Endothelial cell of umbilical vein (primary cell): ENCODE results near the gene LPP. TPM values are rescaled to one million over a fixed set of nuclear protein-coding genes. Genes with fewer than 3 reads are reported as not detected.

Source experiments
- BruUV-seq: library from RNA; stranded (reverse); fragments of 400-500 nt; replicated peaks from 2 replicates; lab custom pipeline; 2021; lab: Mats Ljungman, UMichigan
- CTCF ChIA-PET: fragments of 300-600, 350-600 bp; sonication (Branson Sonifier 250); formaldehyde crosslinking; loops from one replicate; lab custom pipeline; 2021; ENCODE audit warnings: antibody characterized with exemption, inconsistent platforms; lab: Charles Lee
- POLR2A ChIA-PET: fragments of 300-600, 350-600 bp; sonication (Branson Sonifier 250); formaldehyde crosslinking; loops from one replicate; lab custom pipeline; 2021; ENCODE audit warnings: antibody characterized with exemption, inconsistent platforms; lab: Charles Lee
- DNase-seq: peaks from one replicate; pipeline ENCODE4 v3.0.0-alpha.2; 2011; ENCODE audit warnings: low read depth, low spot score
- FAIRE-seq: peaks from 2 replicates; lab custom pipeline; 2011; peaks lifted over from hg19 to GRCh38; lab: Jason Lieb, UNC
- H2AFZ ChIP-seq: 2 replicates; pipeline ENCODE4 v1.6.0; 2012; ENCODE audit warnings: low read depth, low read length, control low read depth, inconsistent platforms
- H3K27ac ChIP-seq: 2 replicates; pipeline ENCODE4 v1.5.1; 2011; ENCODE audit warnings: low read depth, mild to moderate bottlenecking, control low read depth, low read length, moderate library complexity; ENCODE audit not compliant: insufficient read depth
- H3K27me3 ChIP-seq, 2 experiments: 2 replicates each; pipeline versions ENCODE4 v1.6.0 to v1.6.1; 2011; ENCODE audit warnings: low read length in 2 of 2, mixed read lengths in 1 of 2; ENCODE audit not compliant: control insufficient read depth in 2 of 2, insufficient read depth in 2 of 2
- H3K36me3 ChIP-seq, 2 experiments: 2 replicates in 1 of 2; 3 replicates in 1 of 2; pipeline ENCODE4 v1.5.1; 2011; ENCODE audit warnings: low read length in 2 of 2, mild to moderate bottlenecking in 1 of 2, moderate library complexity in 1 of 2; ENCODE audit not compliant: control insufficient read depth in 2 of 2, insufficient read depth in 2 of 2; ENCODE audit errors: extremely low read depth in 1 of 2
- H3K4me1 ChIP-seq: 3 replicates; pipeline ENCODE4 v1.5.1; 2011; ENCODE audit warnings: mild to moderate bottlenecking, low read length; ENCODE audit not compliant: control insufficient read depth, insufficient read depth; ENCODE audit errors: extremely low read depth
- H3K4me2 ChIP-seq: 2 replicates; pipeline ENCODE4 v1.6.1; 2011; ENCODE audit warnings: low read length, control low read depth, mixed read lengths; ENCODE audit not compliant: insufficient read depth
- H3K4me3 ChIP-seq, 3 experiments: fragments of 200-600 bp in 1 of 3; sonication (generic), shearing (Covaris generic) in 1 of 3; replicated peaks in 1 of 3; 2 replicates each; pipeline ENCODE4 v1.5.1; 2011 to 2016; ENCODE audit warnings: control low read depth in 3 of 3, low read length in 3 of 3, mild to moderate bottlenecking in 2 of 3, inconsistent platforms in 1 of 3, low read depth in 1 of 3, moderate library complexity in 1 of 3; ENCODE audit not compliant: insufficient read depth in 1 of 3
- H3K79me2 ChIP-seq: 2 replicates; pipeline ENCODE4 v1.6.0; 2012; ENCODE audit warnings: low read length, inconsistent platforms; ENCODE audit not compliant: control insufficient read depth, insufficient read depth
- H3K9ac ChIP-seq: replicated peaks from 2 replicates; pipeline ENCODE3; 2011; ENCODE audit warnings: low read length, control low read depth; ENCODE audit not compliant: insufficient read depth; ENCODE audit errors: extremely low read depth
- H3K9me1 ChIP-seq: replicated peaks from 3 replicates; pipeline ENCODE4 v1.6.0; 2011; ENCODE audit warnings: mild to moderate bottlenecking, low read length; ENCODE audit not compliant: control insufficient read depth, insufficient read depth; ENCODE audit errors: extremely low read depth
- H3K9me3 ChIP-seq: replicated peaks from 2 replicates; pipeline ENCODE4 v1.5.1; 2012; ENCODE audit warnings: low read length, inconsistent platforms; ENCODE audit not compliant: control insufficient read depth, insufficient read depth
- H4K20me1 ChIP-seq: replicated peaks from 2 replicates; pipeline ENCODE3; 2011; ENCODE audit warnings: mild to moderate bottlenecking, low read length; ENCODE audit not compliant: control insufficient read depth, insufficient read depth; ENCODE audit errors: extremely low read depth
- EZH2 ChIP-seq: IDR thresholded peaks from 2 replicates; pipeline ENCODE4 v1.6.1; 2012; ENCODE audit warnings: borderline replicate concordance, low read depth, mild to moderate bottlenecking, moderate library complexity, low read length, inconsistent platforms; ENCODE audit not compliant: severe bottlenecking
- GATA2 ChIP-seq: IDR thresholded peaks from 2 replicates; pipeline ENCODE4 v1.7.0; 2011; ENCODE audit warnings: low read depth, mild to moderate bottlenecking, moderate library complexity, mixed read lengths, low read length; ENCODE audit not compliant: insufficient read length, insufficient read depth
- JUN ChIP-seq: IDR thresholded peaks from 2 replicates; pipeline ENCODE4 v1.6.1; 2011; ENCODE audit warnings: borderline replicate concordance, low read depth; ENCODE audit not compliant: insufficient read length, insufficient read depth
- MYC ChIP-seq: IDR thresholded peaks from one replicate; pipeline ENCODE4 v1.6.1; 2011; ENCODE audit warnings: mild to moderate bottlenecking, low read depth, low read length
- POLR2A ChIP-seq: IDR thresholded peaks from 2 replicates; pipeline ENCODE4 v1.6.1; 2012; ENCODE audit warnings: low read depth, mild to moderate bottlenecking, control low read depth, low read length
- POLR2AphosphoS5 ChIP-seq: IDR thresholded peaks from 2 replicates; pipeline ENCODE4 v1.6.1; 2012; ENCODE audit warnings: low read depth, mild to moderate bottlenecking, control low read depth, low read length, moderate library complexity; ENCODE audit not compliant: insufficient read depth
- dilution Hi-C: fragments of 300-500 bp; cut with MboI; formaldehyde crosslinking; loops from one replicate; pipeline ENCODE4 v1.15.0; 2019; ENCODE audit warnings: low sequenced_read_pairs; ENCODE audit not compliant: extremely low pct_ligation_motif_present
- intact Hi-C: fragments of 100-400 bp; cut with micrococcal nuclease; formaldehyde crosslinking; loops from one replicate; pipeline ENCODE4 v1.10.0; 2022
- polyA plus RNA-seq, 4 experiments: library from polyadenylated mRNA; depleted of rRNA in 3 of 4; stranded (reverse) in 3 of 4; unstranded in 1 of 4; fragments of >200 nt; gene quantifications; 2 replicates each; pipeline versions ENCODE4 v1.2.1 to v1.2.3, GENCODE V29; 2011 to 2012; ENCODE audit warnings: missing spikeins in 1 of 4
- total RNA-seq: library from RNA; stranded (reverse); gene quantifications from 2 replicates; pipeline ENCODE4 v1.2.3, GENCODE V29; 2021
- TF ChIP-seq, protein P1 (sequence below), 2 donors: IDR thresholded peaks; 1 replicate in 1 of 2; 2 replicates in 1 of 2; pipeline ENCODE4 v1.5.1; 2011; ENCODE audit warnings: low read length in 2 of 2, mild to moderate bottlenecking in 2 of 2, moderate library complexity in 2 of 2, control low read depth in 1 of 2, inconsistent platforms in 1 of 2, low read depth in 1 of 2; ENCODE audit not compliant: insufficient read depth in 1 of 2; ENCODE audit errors: extremely low read depth in 1 of 2

LPP gene
- total and polyA plus RNA-seq, 2 donors (not counting 3 experiments of a cell fraction or from before 2014, with no cell fraction given), result 16.9 to 153 TPM

DNA sequence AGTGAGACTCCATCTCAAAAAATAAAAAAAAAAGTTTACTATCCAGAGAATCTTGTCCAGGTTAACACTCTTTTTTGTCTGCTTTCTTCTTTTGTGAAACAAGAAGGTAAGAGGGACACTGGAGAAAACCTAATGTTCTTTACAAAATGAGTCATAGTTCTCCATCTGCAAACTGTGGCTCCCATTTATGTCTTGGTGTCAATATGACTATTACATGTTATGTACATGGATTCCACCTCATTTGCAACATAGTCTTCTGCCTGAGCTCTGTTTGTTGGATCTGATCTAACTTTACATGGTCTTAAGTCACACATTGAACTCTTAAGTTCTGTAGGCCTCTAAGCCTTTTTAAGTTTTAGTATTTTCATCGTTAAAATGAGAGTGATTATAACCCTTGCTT lies 596.7 kb downstream of the LPP start:
- POLR2A ChIA-PET, result no interaction called here

DNA sequence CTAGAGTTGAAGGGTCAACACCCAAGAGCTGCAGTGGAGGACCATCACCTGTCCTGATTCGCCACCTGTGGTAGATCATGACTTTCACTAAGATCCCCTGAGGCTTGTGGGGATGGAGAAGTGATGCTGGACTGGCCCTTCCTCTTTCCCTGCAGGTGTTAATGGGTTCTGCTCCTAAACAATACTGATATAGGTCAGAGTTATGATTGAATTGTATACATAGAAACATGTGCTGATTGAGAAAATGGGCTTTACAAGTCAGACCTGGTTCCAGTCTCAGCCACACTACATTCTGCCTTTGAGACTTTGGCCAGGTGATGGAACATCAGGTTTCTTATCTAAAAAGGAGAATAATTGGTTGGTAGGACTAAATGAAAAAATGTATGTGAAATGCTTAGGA lies 598.9 kb downstream of the LPP start:
- no peak for FAIRE-seq
- Histone ChIP-seq H3K9me3 (no peaks in the 10 kb centered on the region), H3K36me3 (no peaks in the 10 kb centered on the region), H3K79me2 (no peaks in the 10 kb centered on the region), H3K9ac (no peak overlapping the region), H3K4me1 (no peaks in the 10 kb centered on the region), H3K4me2 (no peak overlapping the region), H2AFZ (no peak overlapping the region), H3K9me1 (no peaks in the 10 kb centered on the region), H3K27ac (no peak overlapping the region), H3K27me3 (no peaks in the 10 kb centered on the region), H4K20me1 (no peaks in the 10 kb centered on the region), H3K4me3 (no peak overlapping the region)
- dilution Hi-C loops, result no loop called here
- no peak for DNase-seq
- CTCF ChIA-PET, result interaction anchor here (1.2 kb wide), 1 partner anchor 9 kb away, joined by 4 read pairs; no protein-coding TSS in a partner anchor
- intact Hi-C loops, result no loop called here
- POLR2A ChIA-PET, result no interaction called here
- TF ChIP-seq MYC, result no peak
- TF ChIP-seq GATA2, result no peak
- no peak for TF ChIP-seq POLR2AphosphoS5
- TF ChIP-seq EZH2, result no peak
- no peak for TF ChIP-seq POLR2A
- TF ChIP-seq, protein P1, sequence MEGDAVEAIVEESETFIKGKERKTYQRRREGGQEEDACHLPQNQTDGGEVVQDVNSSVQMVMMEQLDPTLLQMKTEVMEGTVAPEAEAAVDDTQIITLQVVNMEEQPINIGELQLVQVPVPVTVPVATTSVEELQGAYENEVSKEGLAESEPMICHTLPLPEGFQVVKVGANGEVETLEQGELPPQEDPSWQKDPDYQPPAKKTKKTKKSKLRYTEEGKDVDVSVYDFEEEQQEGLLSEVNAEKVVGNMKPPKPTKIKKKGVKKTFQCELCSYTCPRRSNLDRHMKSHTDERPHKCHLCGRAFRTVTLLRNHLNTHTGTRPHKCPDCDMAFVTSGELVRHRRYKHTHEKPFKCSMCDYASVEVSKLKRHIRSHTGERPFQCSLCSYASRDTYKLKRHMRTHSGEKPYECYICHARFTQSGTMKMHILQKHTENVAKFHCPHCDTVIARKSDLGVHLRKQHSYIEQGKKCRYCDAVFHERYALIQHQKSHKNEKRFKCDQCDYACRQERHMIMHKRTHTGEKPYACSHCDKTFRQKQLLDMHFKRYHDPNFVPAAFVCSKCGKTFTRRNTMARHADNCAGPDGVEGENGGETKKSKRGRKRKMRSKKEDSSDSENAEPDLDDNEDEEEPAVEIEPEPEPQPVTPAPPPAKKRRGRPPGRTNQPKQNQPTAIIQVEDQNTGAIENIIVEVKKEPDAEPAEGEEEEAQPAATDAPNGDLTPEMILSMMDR (IDR thresholded peaks at IDR 0.05; ENCODE audit: extremely low read depth in 1 of 2, insufficient read depth in 1 of 2, low read depth in 1 of 2, low read length in 2 of 2), result no peak
- BruUV-seq, result no TSS peak

More for the DNA sequence above, 596.7 kb downstream of the LPP start:
- FAIRE-seq (no peak), DNase-seq (no peak)
- Histone ChIP-seq H3K9ac (no peak overlapping the region), H3K36me3 (no peaks in the 10 kb centered on the region), H4K20me1 (no peaks in the 10 kb centered on the region), H3K9me3 (no peaks in the 10 kb centered on the region), H2AFZ (no peak overlapping the region), H3K79me2 (no peaks in the 10 kb centered on the region), H3K9me1 (no peaks in the 10 kb centered on the region), H3K27ac (no peak overlapping the region), H3K4me2 (no peak overlapping the region), H3K4me3 (no peak overlapping the region), H3K27me3 (no peaks in the 10 kb centered on the region), H3K4me1 (no peaks in the 10 kb centered on the region)
- intact Hi-C loops, result loop anchor here (2.0 kb wide), 1 partner anchor 204 kb away; no protein-coding TSS in a partner anchor
- no TSS peak for BruUV-seq
- CTCF ChIA-PET, result no interaction called here
- dilution Hi-C loops, result no loop called here
- no peak for TF ChIP-seq POLR2AphosphoS5
- no peak for TF ChIP-seq POLR2A
- TF ChIP-seq, protein P1 (IDR thresholded peaks at IDR 0.05; ENCODE audit: extremely low read depth in 1 of 2, insufficient read depth in 1 of 2, low read depth in 1 of 2, low read length in 2 of 2), result no peak
- TF ChIP-seq JUN, result no peak
